ENCODE data around the gene SEZ6L. TPM values are rescaled to one million over a fixed set of nuclear protein-coding genes. Genes with fewer than 3 reads are reported as not detected.

Gene SEZ6L
- total and polyA plus RNA-seq, 10 donors = 0.02 to 0.72 (median 0.30) TPM; not detected in 2

DNA sequence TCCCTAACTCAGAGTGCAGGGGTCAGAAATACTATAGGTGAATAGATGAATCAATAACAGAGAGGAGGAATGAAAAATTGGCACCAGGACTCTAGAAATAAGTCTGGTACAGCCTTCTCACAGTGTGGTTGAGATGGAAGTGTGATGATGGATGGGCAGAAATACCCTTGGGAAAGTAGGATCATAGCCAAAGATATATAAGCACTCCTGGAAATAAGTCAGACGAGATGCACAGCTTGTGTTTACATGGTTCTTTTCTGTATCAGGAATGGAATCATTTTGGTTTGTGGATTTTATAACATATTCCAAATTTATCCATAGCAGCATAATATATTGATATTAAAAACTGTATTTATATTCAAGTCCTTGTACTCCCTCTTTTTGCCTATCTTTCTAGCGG is 33.5 kb upstream of the SEZ6L start:
- Histone ChIP-seq H3K27ac (no peak overlapping the region), H3K27me3 (replicated peaks in 1 of 7) (peaks cover 0 to 88% (median 8%) of the 10 kb centered on the region in 7 donors), H3K36me3 (no peaks in the 10 kb centered on the region), H3K9me3 (no peaks in the 10 kb centered on the region), H3K4me1 (no peaks in the 10 kb centered on the region), H3K4me3 (no peak overlapping the region)
- 73 to 84% (median 83%) methylated on average over 2 of the region's 2 CpGs for WGBS, 5 donors
- TF ChIP-seq POLR2A (IDR thresholded peaks at IDR 0.05) = no peak
- TF ChIP-seq CTCF (IDR thresholded peaks at IDR 0.05 in 8 of 11, conservative IDR thresholded peaks at IDR 0.05 in 3 of 11) = no peak
- TF ChIP-seq POLR2AphosphoS5 (IDR thresholded peaks at IDR 0.05) = no peak
- intact Hi-C loops (cut with DNase I; ENCODE audit: low total_unique reads) = no loop called here
- no peak for DNase-seq

GRCh38 chr22:26139310-26139709 is 30.0 kb upstream of the SEZ6L start:
- H3K27ac ChIP-seq = no peak overlapping the region
- no peak for DNase-seq
- 22 to 76% (median 46%) methylated on average over 4 of the region's 4 CpGs; no CpG with 5 or more reads in 1 of the 5 donors for WGBS, 5 donors

GRCh38 chr22:26141831-26142230 is 27.4 kb upstream of the SEZ6L start:
- no peak for TF ChIP-seq CTCF (IDR thresholded peaks at IDR 0.05 in 8 of 11, conservative IDR thresholded peaks at IDR 0.05 in 3 of 11)
- no peak for TF ChIP-seq POLR2A (IDR thresholded peaks at IDR 0.05)
- TF ChIP-seq POLR2AphosphoS5 (IDR thresholded peaks at IDR 0.05) = no peak
- H3K9me3 ChIP-seq = no peaks in the 10 kb centered on the region
- no peak overlapping the region for H3K27ac ChIP-seq
- 80 to 82% (median 82%) methylated on average over 4 of the region's 4 CpGs for WGBS, 5 donors
- DNase-seq = no peak
- intact Hi-C loops (cut with DNase I; ENCODE audit: low total_unique reads) = no loop called here
- no peaks in the 10 kb centered on the region for H3K36me3 ChIP-seq
- peaks cover 0 to 76% (median 8%) of the 10 kb centered on the region in 7 donors for H3K27me3 ChIP-seq (replicated peaks in 1 of 7)
- H3K4me1 ChIP-seq = no peaks in the 10 kb centered on the region
- no peak overlapping the region for H3K4me3 ChIP-seq

More at GRCh38 chr22:26139310-26139709, 30.0 kb upstream of the SEZ6L start:
- Histone ChIP-seq H3K4me1 (no peaks in the 10 kb centered on the region), H3K27me3 (replicated peaks in 1 of 7) (peaks cover 0 to 76% (median 8%) of the 10 kb centered on the region in 7 donors), H3K36me3 (no peaks in the 10 kb centered on the region), H3K9me3 (no peaks in the 10 kb centered on the region), H3K4me3 (no peak overlapping the region)
- intact Hi-C loops (cut with DNase I; ENCODE audit: low total_unique reads) = no loop called here
- TF ChIP-seq CTCF (IDR thresholded peaks at IDR 0.05 in 8 of 11, conservative IDR thresholded peaks at IDR 0.05 in 3 of 11) (no peak), POLR2A (IDR thresholded peaks at IDR 0.05) (no peak), POLR2AphosphoS5 (IDR thresholded peaks at IDR 0.05) (no peak)

GRCh38 chr22:26143806-26144325 is 25.4 kb upstream of the SEZ6L start:
- 74 to 97% (median 91%) methylated on average over 3 of the region's 3 CpGs for WGBS, 5 donors

More at GRCh38 chr22:26143806-26144325, 25.4 kb upstream of the SEZ6L start:
- Histone ChIP-seq H3K27me3 (replicated peaks in 1 of 7) (peaks cover 0 to 74% (median 8%) of the 10 kb centered on the region in 7 donors), H3K27ac (no peak overlapping the region), H3K36me3 (no peaks in the 10 kb centered on the region), H3K9me3 (no peaks in the 10 kb centered on the region), H3K4me1 (no peaks in the 10 kb centered on the region), H3K4me3 (no peak overlapping the region)
- intact Hi-C loops (cut with DNase I; ENCODE audit: low total_unique reads) = no loop called here
- no peak for DNase-seq
- TF ChIP-seq POLR2AphosphoS5 (IDR thresholded peaks at IDR 0.05) (no peak), POLR2A (IDR thresholded peaks at IDR 0.05) (no peak), CTCF (IDR thresholded peaks at IDR 0.05 in 8 of 11, conservative IDR thresholded peaks at IDR 0.05 in 3 of 11) (no peak)

All from spleen (tissue), 11 donors.